ENCODE data around the gene PCCA. TPM values are rescaled to one million over a fixed set of nuclear protein-coding genes. Genes with fewer than 3 reads are reported as not detected.

Gene PCCA
- total and polyA plus RNA-seq, 2 donors (not counting 1 experiment from before 2014, with no cell fraction given): 4.8 to 17.4 TPM

DNA sequence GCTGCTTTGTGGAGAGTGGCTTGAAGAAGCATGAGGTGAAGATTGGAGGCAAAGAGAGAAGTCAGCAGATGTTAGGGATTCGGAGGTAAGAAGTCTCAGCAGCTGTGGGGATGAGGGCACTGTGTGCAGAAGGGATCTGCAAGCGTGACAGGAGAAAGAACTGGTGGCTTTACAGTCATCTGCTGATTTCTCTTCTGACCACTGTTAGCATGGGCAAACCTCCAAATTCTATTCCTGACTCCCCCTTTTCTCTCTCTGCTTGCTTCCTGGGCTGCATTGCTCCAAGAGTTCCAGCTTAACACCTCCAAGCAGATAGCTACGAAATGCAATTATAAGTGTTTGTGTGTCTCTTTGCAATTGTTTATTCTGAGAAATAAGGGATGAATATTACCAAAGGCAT, 340.1 kb downstream of the PCCA start:
- no peak overlapping the region for H3K4me3 Mint-ChIP-seq
- no peaks in the 10 kb centered on the region for H3K4me1 Mint-ChIP-seq
- POLR2A ChIA-PET: no interaction called here
- DNase-seq (no peak), ATAC-seq (ENCODE audit: low read depth) (no peak)
- Histone ChIP-seq H3K27me3 (replicated peaks in 1 of 4; ENCODE audit: control extremely low read depth in 1 of 4, control insufficient read depth in 3 of 4, insufficient read depth in 4 of 4, low read length in 3 of 4) (no peaks in the 10 kb centered on the region), H3K4me2 (replicated peaks; ENCODE audit: low read depth, low read length, poor library complexity, severe bottlenecking) (no peak overlapping the region), H3K9ac (ENCODE audit: low read length) (no peak overlapping the region), H4K20me1 (ENCODE audit: control insufficient read depth, insufficient read depth, low read length, poor library complexity, severe bottlenecking) (no peaks in the 10 kb centered on the region), H3K4me3 (ENCODE audit: control extremely low read depth in 1 of 5, extremely low read depth in 1 of 5, insufficient read depth in 1 of 5, low read depth in 2 of 5, low read length in 4 of 5) (no peak overlapping the region), H3K27ac (ENCODE audit: low read length in 2 of 2) (no peak overlapping the region), H2AFZ (ENCODE audit: insufficient read depth, low read depth, low read length, poor library complexity, severe bottlenecking) (no peak overlapping the region), H3K9me3 (ENCODE audit: control extremely low read depth in 1 of 3, control insufficient read depth in 2 of 3, insufficient read depth in 1 of 3, low read length in 2 of 3) (no peaks in the 10 kb centered on the region), H3K4me1 (ENCODE audit: control insufficient read depth in 2 of 2, insufficient read depth in 2 of 2, low read length in 2 of 2) (no peaks in the 10 kb centered on the region), H3K79me2 (ENCODE audit: control insufficient read depth, insufficient read depth, low read length) (no peaks in the 10 kb centered on the region), H3K36me3 (replicated peaks in 1 of 2; ENCODE audit: control extremely low read depth in 1 of 2, control insufficient read depth in 1 of 2, extremely low read depth in 1 of 2, insufficient read depth in 2 of 2, low read length in 1 of 2) (no peaks in the 10 kb centered on the region)
- TF ChIP-seq, protein P1, sequence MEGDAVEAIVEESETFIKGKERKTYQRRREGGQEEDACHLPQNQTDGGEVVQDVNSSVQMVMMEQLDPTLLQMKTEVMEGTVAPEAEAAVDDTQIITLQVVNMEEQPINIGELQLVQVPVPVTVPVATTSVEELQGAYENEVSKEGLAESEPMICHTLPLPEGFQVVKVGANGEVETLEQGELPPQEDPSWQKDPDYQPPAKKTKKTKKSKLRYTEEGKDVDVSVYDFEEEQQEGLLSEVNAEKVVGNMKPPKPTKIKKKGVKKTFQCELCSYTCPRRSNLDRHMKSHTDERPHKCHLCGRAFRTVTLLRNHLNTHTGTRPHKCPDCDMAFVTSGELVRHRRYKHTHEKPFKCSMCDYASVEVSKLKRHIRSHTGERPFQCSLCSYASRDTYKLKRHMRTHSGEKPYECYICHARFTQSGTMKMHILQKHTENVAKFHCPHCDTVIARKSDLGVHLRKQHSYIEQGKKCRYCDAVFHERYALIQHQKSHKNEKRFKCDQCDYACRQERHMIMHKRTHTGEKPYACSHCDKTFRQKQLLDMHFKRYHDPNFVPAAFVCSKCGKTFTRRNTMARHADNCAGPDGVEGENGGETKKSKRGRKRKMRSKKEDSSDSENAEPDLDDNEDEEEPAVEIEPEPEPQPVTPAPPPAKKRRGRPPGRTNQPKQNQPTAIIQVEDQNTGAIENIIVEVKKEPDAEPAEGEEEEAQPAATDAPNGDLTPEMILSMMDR (IDR thresholded peaks at IDR 0.05): no peak
- no peak for TF ChIP-seq EZH2 (IDR thresholded peaks at IDR 0.05; ENCODE audit: borderline replicate concordance, insufficient read depth, low read depth, low read length, poor library complexity, severe bottlenecking)
- intact Hi-C loops (cut with micrococcal nuclease): no loop called here
- 92% methylated on average over 2 of the region's 3 CpGs for WGBS (ENCODE audit: insufficient coverage)
- no peaks in the 10 kb centered on the region for H3K27me3 Mint-ChIP-seq
- no peak overlapping the region for H3K27ac Mint-ChIP-seq
- CTCF ChIA-PET: no interaction called here
- H3K9me3 Mint-ChIP-seq (ENCODE audit: insufficient read depth): peaks cover 4% of the 10 kb centered on the region

DNA sequence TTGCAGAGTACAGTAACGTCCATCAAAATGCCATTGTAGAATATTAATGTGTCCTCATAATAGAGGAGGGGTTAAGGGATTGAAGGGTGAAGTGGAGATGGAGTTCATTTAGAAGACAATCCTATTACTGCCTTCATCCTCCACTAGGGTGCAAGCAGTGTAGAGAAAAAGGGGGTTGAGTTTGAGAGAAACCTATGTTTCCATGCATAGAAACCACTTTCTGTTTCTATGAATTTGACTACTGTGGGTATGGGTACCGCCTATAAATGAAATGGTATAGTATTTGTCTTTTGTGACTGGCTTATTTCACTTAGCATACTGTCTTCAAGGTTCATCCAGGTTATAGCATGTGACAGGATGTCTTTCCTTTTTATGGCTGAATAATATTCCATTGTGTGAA, 343.7 kb downstream of the PCCA start:
- Mint-ChIP-seq H3K27ac (no peak overlapping the region), H3K4me1 (no peaks in the 10 kb centered on the region), H3K4me3 (no peak overlapping the region), H3K9me3 (ENCODE audit: insufficient read depth) (peaks cover 4% of the 10 kb centered on the region), H3K27me3 (no peaks in the 10 kb centered on the region)
- no peak overlapping the region for H2AFZ ChIP-seq (ENCODE audit: insufficient read depth, low read depth, low read length, poor library complexity, severe bottlenecking)
- ChIA-PET CTCF (no interaction called here), POLR2A (no interaction called here)
- no CpG with 5 or more reads among the region's 2 CpGs for WGBS (ENCODE audit: insufficient coverage)
- H3K27ac ChIP-seq (ENCODE audit: low read length in 2 of 2): no peak overlapping the region
- intact Hi-C loops (cut with micrococcal nuclease): no loop called here
- no peak overlapping the region for H3K4me2 ChIP-seq (replicated peaks; ENCODE audit: low read depth, low read length, poor library complexity, severe bottlenecking)
- no peaks in the 10 kb centered on the region for H3K27me3 ChIP-seq (replicated peaks in 1 of 4; ENCODE audit: control extremely low read depth in 1 of 4, control insufficient read depth in 3 of 4, insufficient read depth in 4 of 4, low read length in 3 of 4)
- H3K9ac ChIP-seq (ENCODE audit: low read length): no peak overlapping the region
- peaks cover 0 to 3% (median 0%) of the 10 kb centered on the region in 3 donors for H3K9me3 ChIP-seq (ENCODE audit: control extremely low read depth in 1 of 3, control insufficient read depth in 2 of 3, insufficient read depth in 1 of 3, low read length in 2 of 3)
- DNase-seq: no peak
- H4K20me1 ChIP-seq (ENCODE audit: control insufficient read depth, insufficient read depth, low read length, poor library complexity, severe bottlenecking): no peaks in the 10 kb centered on the region
- TF ChIP-seq, protein P1 (IDR thresholded peaks at IDR 0.05): no peak
- no peak for TF ChIP-seq EZH2 (IDR thresholded peaks at IDR 0.05; ENCODE audit: borderline replicate concordance, insufficient read depth, low read depth, low read length, poor library complexity, severe bottlenecking)
- no peaks in the 10 kb centered on the region for H3K36me3 ChIP-seq (replicated peaks in 1 of 2; ENCODE audit: control extremely low read depth in 1 of 2, control insufficient read depth in 1 of 2, extremely low read depth in 1 of 2, insufficient read depth in 2 of 2, low read length in 1 of 2)
- no peaks in the 10 kb centered on the region for H3K79me2 ChIP-seq (ENCODE audit: control insufficient read depth, insufficient read depth, low read length)
- ATAC-seq (ENCODE audit: low read depth): no peak
- H3K4me3 ChIP-seq (ENCODE audit: control extremely low read depth in 1 of 5, extremely low read depth in 1 of 5, insufficient read depth in 1 of 5, low read depth in 2 of 5, low read length in 4 of 5): no peak overlapping the region
- no peaks in the 10 kb centered on the region for H3K4me1 ChIP-seq (ENCODE audit: control insufficient read depth in 2 of 2, insufficient read depth in 2 of 2, low read length in 2 of 2)
